Measurements from ENCODE around the gene CAPZA1.

The CAPZA1 gene

GRCh38 chr1:112689196-112689841, 69.7 kb downstream of the CAPZA1 start:
- 96 to 98% methylated on average over 8 to 9 of the region's 9 CpGs for WGBS, 2 experiments
- Histone ChIP-seq H3K9me3 (ENCODE audit: control insufficient read depth, low read length) (no peaks in the 10 kb centered on the region), H3K27me3 (ENCODE audit: control insufficient read depth, insufficient read depth, low read length, poor library complexity, severe bottlenecking) (no peaks in the 10 kb centered on the region), H3K4me1 (ENCODE audit: control insufficient read depth, insufficient read depth, low read length) (no peaks in the 10 kb centered on the region), H3K36me3 (ENCODE audit: control insufficient read depth, insufficient read depth, low read length) (peaks cover 15% of the 10 kb centered on the region), H3K4me3 (ENCODE audit: insufficient read depth, low read depth, low read length) (no peak overlapping the region), H3K27ac (ENCODE audit: insufficient read depth, low read depth, low read length, poor library complexity, severe bottlenecking) (no peak overlapping the region)

- H3K9me3 ChIP-seq (ENCODE audit: control insufficient read depth, low read length), result no peaks in the 10 kb centered on the region
- no peaks in the 10 kb centered on the region for H3K27me3 ChIP-seq (ENCODE audit: control insufficient read depth, insufficient read depth, low read length, poor library complexity, severe bottlenecking)
- no peaks in the 10 kb centered on the region for H3K4me1 ChIP-seq (ENCODE audit: control insufficient read depth, insufficient read depth, low read length)
- 85 to 88% methylated on average over 11 of the region's 11 CpGs for WGBS, 2 experiments
- no peak overlapping the region for H3K4me3 ChIP-seq (ENCODE audit: insufficient read depth, low read depth, low read length)
- H3K36me3 ChIP-seq (ENCODE audit: control insufficient read depth, insufficient read depth, low read length), result peaks cover 21% of the 10 kb centered on the region
- no peak overlapping the region for H3K27ac ChIP-seq (ENCODE audit: insufficient read depth, low read depth, low read length, poor library complexity, severe bottlenecking)
Measured at GRCh38 chr1:112689842-112690237, 70.2 kb downstream of the CAPZA1 start.

- Histone ChIP-seq H3K27ac (ENCODE audit: insufficient read depth, low read depth, low read length, poor library complexity, severe bottlenecking) (no peak overlapping the region), H3K36me3 (ENCODE audit: control insufficient read depth, insufficient read depth, low read length) (peaks cover 35% of the 10 kb centered on the region), H3K27me3 (ENCODE audit: control insufficient read depth, insufficient read depth, low read length, poor library complexity, severe bottlenecking) (no peaks in the 10 kb centered on the region), H3K4me1 (ENCODE audit: control insufficient read depth, insufficient read depth, low read length) (no peaks in the 10 kb centered on the region), H3K4me3 (ENCODE audit: insufficient read depth, low read depth, low read length) (no peak overlapping the region), H3K9me3 (ENCODE audit: control insufficient read depth, low read length) (no peaks in the 10 kb centered on the region)
- 94 to 95% methylated on average over 5 of the region's 5 CpGs for WGBS, 2 experiments
Measured at GRCh38 chr1:112692681-112693080, 73.0 kb downstream of the CAPZA1 start.

- no peaks in the 10 kb centered on the region for H3K4me1 ChIP-seq (ENCODE audit: control insufficient read depth, insufficient read depth, low read length)
- no peak overlapping the region for H3K27ac ChIP-seq (ENCODE audit: insufficient read depth, low read depth, low read length, poor library complexity, severe bottlenecking)
- H3K4me3 ChIP-seq (ENCODE audit: insufficient read depth, low read depth, low read length), result no peak overlapping the region
- 86 to 87% methylated on average over 6 of the region's 6 CpGs for WGBS, 2 experiments
- no peaks in the 10 kb centered on the region for H3K9me3 ChIP-seq (ENCODE audit: control insufficient read depth, low read length)
- no peaks in the 10 kb centered on the region for H3K27me3 ChIP-seq (ENCODE audit: control insufficient read depth, insufficient read depth, low read length, poor library complexity, severe bottlenecking)
- H3K36me3 ChIP-seq (ENCODE audit: control insufficient read depth, insufficient read depth, low read length), result peaks cover 35% of the 10 kb centered on the region
Measured at GRCh38 chr1:112693821-112694220, 74.2 kb downstream of the CAPZA1 start.

- no peak overlapping the region for H3K27ac ChIP-seq (ENCODE audit: insufficient read depth, low read depth, low read length, poor library complexity, severe bottlenecking)
- no peaks in the 10 kb centered on the region for H3K9me3 ChIP-seq (ENCODE audit: control insufficient read depth, low read length)
- WGBS, 2 experiments, result 95 to 96% methylated on average over 15 of the region's 15 CpGs
- no peaks in the 10 kb centered on the region for H3K27me3 ChIP-seq (ENCODE audit: control insufficient read depth, insufficient read depth, low read length, poor library complexity, severe bottlenecking)
- no peak overlapping the region for H3K4me3 ChIP-seq (ENCODE audit: insufficient read depth, low read depth, low read length)
- H3K36me3 ChIP-seq (ENCODE audit: control insufficient read depth, insufficient read depth, low read length), result peaks cover 35% of the 10 kb centered on the region
- no peaks in the 10 kb centered on the region for H3K4me1 ChIP-seq (ENCODE audit: control insufficient read depth, insufficient read depth, low read length)
Measured at GRCh38 chr1:112694363-112694929, 74.8 kb downstream of the CAPZA1 start.

- H3K27ac ChIP-seq (ENCODE audit: insufficient read depth, low read depth, low read length, poor library complexity, severe bottlenecking), result no peak overlapping the region
- no peak overlapping the region for H3K4me3 ChIP-seq (ENCODE audit: insufficient read depth, low read depth, low read length)
- 95 to 98% methylated on average over 9 of the region's 9 CpGs for WGBS, 2 experiments
- H3K27me3 ChIP-seq (ENCODE audit: control insufficient read depth, insufficient read depth, low read length, poor library complexity, severe bottlenecking), result no peaks in the 10 kb centered on the region
- H3K4me1 ChIP-seq (ENCODE audit: control insufficient read depth, insufficient read depth, low read length), result no peaks in the 10 kb centered on the region
- peaks cover 39% of the 10 kb centered on the region for H3K36me3 ChIP-seq (ENCODE audit: control insufficient read depth, insufficient read depth, low read length)
- no peaks in the 10 kb centered on the region for H3K9me3 ChIP-seq (ENCODE audit: control insufficient read depth, low read length)
Measured at GRCh38 chr1:112695276-112695675, 75.6 kb downstream of the CAPZA1 start.

- no peaks in the 10 kb centered on the region for H3K9me3 ChIP-seq (ENCODE audit: control insufficient read depth, low read length)
- WGBS, 2 experiments, result 94% methylated on average over 7 of the region's 7 CpGs
- no peak overlapping the region for H3K4me3 ChIP-seq (ENCODE audit: insufficient read depth, low read depth, low read length)
- peaks cover 41% of the 10 kb centered on the region for H3K36me3 ChIP-seq (ENCODE audit: control insufficient read depth, insufficient read depth, low read length)
- no peak overlapping the region for H3K27ac ChIP-seq (ENCODE audit: insufficient read depth, low read depth, low read length, poor library complexity, severe bottlenecking)
- peaks cover 10% of the 10 kb centered on the region for H3K4me1 ChIP-seq (ENCODE audit: control insufficient read depth, insufficient read depth, low read length)
- H3K27me3 ChIP-seq (ENCODE audit: control insufficient read depth, insufficient read depth, low read length, poor library complexity, severe bottlenecking), result no peaks in the 10 kb centered on the region
Measured at GRCh38 chr1:112696578-112697314, 77.1 kb downstream of the CAPZA1 start.

DNA sequence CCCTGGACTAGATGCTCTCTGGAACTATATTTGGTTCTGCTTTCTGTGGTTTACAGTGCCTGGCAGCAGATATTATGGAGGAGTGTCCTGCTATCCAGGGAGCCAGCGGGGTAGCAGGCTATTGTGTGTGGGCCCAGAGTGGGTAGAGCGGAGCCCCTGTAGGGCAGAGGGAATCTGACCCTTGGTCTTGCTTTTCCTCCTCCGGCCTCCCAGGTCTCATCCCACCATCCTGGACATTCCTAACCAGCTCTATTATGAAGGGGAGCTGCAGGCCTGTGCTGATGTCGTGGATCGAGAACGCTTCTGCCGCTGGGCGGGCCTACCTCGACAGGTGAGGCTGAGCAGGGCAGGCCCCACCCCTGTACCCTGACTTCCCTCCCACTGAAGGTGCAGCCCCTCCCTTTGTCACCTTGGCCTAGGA, 78.2 kb downstream of the CAPZA1 start:
- Histone ChIP-seq H3K36me3 (ENCODE audit: control insufficient read depth, insufficient read depth, low read length) (peaks cover 36% of the 10 kb centered on the region), H3K4me3 (ENCODE audit: insufficient read depth, low read depth, low read length) (no peak overlapping the region), H3K4me1 (ENCODE audit: control insufficient read depth, insufficient read depth, low read length) (peaks cover 15% of the 10 kb centered on the region), H3K9me3 (ENCODE audit: control insufficient read depth, low read length) (no peaks in the 10 kb centered on the region), H3K27ac (ENCODE audit: insufficient read depth, low read depth, low read length, poor library complexity, severe bottlenecking) (no peak overlapping the region), H3K27me3 (ENCODE audit: control insufficient read depth, insufficient read depth, low read length, poor library complexity, severe bottlenecking) (no peaks in the 10 kb centered on the region)
- WGBS, 2 experiments, result 92 to 95% methylated on average over 9 of the region's 9 CpGs

GRCh38 chr1:112698366-112699310, 79.0 kb downstream of the CAPZA1 start:
- Histone ChIP-seq H3K27ac (ENCODE audit: insufficient read depth, low read depth, low read length, poor library complexity, severe bottlenecking) (no peak overlapping the region), H3K4me3 (ENCODE audit: insufficient read depth, low read depth, low read length) (no peak overlapping the region), H3K4me1 (ENCODE audit: control insufficient read depth, insufficient read depth, low read length) (peaks cover 15% of the 10 kb centered on the region), H3K36me3 (ENCODE audit: control insufficient read depth, insufficient read depth, low read length) (peaks cover 34% of the 10 kb centered on the region), H3K9me3 (ENCODE audit: control insufficient read depth, low read length) (no peaks in the 10 kb centered on the region), H3K27me3 (ENCODE audit: control insufficient read depth, insufficient read depth, low read length, poor library complexity, severe bottlenecking) (no peaks in the 10 kb centered on the region)
- 82 to 84% methylated on average over 17 of the region's 17 CpGs for WGBS, 2 experiments
